Right lobe of liver (tissue), 6 donors: Measurements from ENCODE around the gene FNDC4. TPM values are rescaled to one million over a fixed set of nuclear protein-coding genes. Genes with fewer than 3 reads are reported as not detected.

ENCODE experiments used
- ATAC-seq, 4 donors: fragments of 200-7000 bp; cut with Tn5 transposase; one replicate each; pipeline ENCODE4 v1.9.1; 2020; ENCODE audit warnings: mild to moderate bottlenecking in 4 of 4, moderate library complexity in 4 of 4
- DNase-seq, 3 donors: peaks; one replicate each; pipeline ENCODE4 v3.0.0-alpha.2; 2020
- H3K27ac ChIP-seq, 3 donors: fragments of 200-600 bp; one replicate each; pipeline ENCODE4 v1.8.0; 2022
- H3K27me3 ChIP-seq, 2 donors: fragments of 200-600 bp; one replicate each; pipeline ENCODE4 v1.8.0; 2022
- H3K36me3 ChIP-seq, 4 donors: fragments of 200-600 bp; sonication (generic) in 1 of 4; one replicate each; pipeline versions ENCODE4 v1.5.1 to v1.8.0; 2017 to 2022; ENCODE audit warnings: control low read depth in 1 of 4
- H3K4me1 ChIP-seq, 4 donors: fragments of 200-600 bp; sonication (generic) in 1 of 4; one replicate each; pipeline versions ENCODE4 v1.5.1 to v1.8.0; 2017 to 2022; ENCODE audit warnings: control low read depth in 1 of 4
- H3K4me3 ChIP-seq, 3 donors: fragments of 200-600 bp; one replicate each; pipeline ENCODE4 v1.8.0; 2022
- H3K9me3 ChIP-seq, 4 donors: fragments of 200-600 bp; sonication (generic) in 1 of 4; one replicate each; pipeline versions ENCODE4 v1.5.1 to v1.8.0; 2017 to 2022; ENCODE audit warnings: control low read depth in 1 of 4
- POLR2A ChIP-seq: fragments of 450-650 bp; IDR thresholded peaks from one replicate; pipeline ENCODE4 v1.6.1; 2017; ENCODE audit warnings: antibody characterized with exemption, mild to moderate bottlenecking
- WGBS: methylation state at CpG from one replicate; pipeline ENCODE4 v1.1.6; 2018; ENCODE audit warnings: low coverage, low lambda C conversion rate; ENCODE audit not compliant: insufficient coverage; ENCODE audit errors: missing lambda C conversion rate; 5-methylcytosine and 5-hydroxymethylcytosine counted together
- intact Hi-C, 2 donors: fragments of 100-400 bp; cut with DNase I; formaldehyde crosslinking; loops; one replicate each; pipeline versions ENCODE4 v1.11.2 to v1.14.1; 2022
- total RNA-seq, 6 experiments: library from RNA; depleted of rRNA in 2 of 6; stranded (reverse); fragments of >200 nt in 2 of 6; fragmentation: NEBNext Ultra II Directional in 3 of 6; extraction: Animal tissue kit (Norgen Biotek cat#: 25700) in 3 of 6; gene quantifications; one replicate each; pipeline versions ENCODE4 v1.1.0 to v1.2.4, GENCODE V29; 2016 to 2023
- TF ChIP-seq, protein P1 (sequence below), 4 donors: fragments of 200-600 bp in 3 of 4; fragments of 450-650 bp in 1 of 4; IDR thresholded peaks; one replicate each; pipeline versions ENCODE4 v1.5.1 to v1.8.0; 2016 to 2022; ENCODE audit warnings: antibody characterized with exemption in 4 of 4, mild to moderate bottlenecking in 2 of 4
- donor health status: DM: no; HTN: yes; CAD: no.
- donor health status: DM: no; HTN: no; CAD: no.
- donor health status: DM: no; HTN: no; CAD: no.
- donor health status: DM: no; HTN: yes; CAD: no.
- donor health status: DM: no; HTN: yes; CAD: no.

FNDC4 gene
- total RNA-seq, 6 experiments from 2014 or later = 29.9 to 123 (median 65.1) TPM

DNA sequence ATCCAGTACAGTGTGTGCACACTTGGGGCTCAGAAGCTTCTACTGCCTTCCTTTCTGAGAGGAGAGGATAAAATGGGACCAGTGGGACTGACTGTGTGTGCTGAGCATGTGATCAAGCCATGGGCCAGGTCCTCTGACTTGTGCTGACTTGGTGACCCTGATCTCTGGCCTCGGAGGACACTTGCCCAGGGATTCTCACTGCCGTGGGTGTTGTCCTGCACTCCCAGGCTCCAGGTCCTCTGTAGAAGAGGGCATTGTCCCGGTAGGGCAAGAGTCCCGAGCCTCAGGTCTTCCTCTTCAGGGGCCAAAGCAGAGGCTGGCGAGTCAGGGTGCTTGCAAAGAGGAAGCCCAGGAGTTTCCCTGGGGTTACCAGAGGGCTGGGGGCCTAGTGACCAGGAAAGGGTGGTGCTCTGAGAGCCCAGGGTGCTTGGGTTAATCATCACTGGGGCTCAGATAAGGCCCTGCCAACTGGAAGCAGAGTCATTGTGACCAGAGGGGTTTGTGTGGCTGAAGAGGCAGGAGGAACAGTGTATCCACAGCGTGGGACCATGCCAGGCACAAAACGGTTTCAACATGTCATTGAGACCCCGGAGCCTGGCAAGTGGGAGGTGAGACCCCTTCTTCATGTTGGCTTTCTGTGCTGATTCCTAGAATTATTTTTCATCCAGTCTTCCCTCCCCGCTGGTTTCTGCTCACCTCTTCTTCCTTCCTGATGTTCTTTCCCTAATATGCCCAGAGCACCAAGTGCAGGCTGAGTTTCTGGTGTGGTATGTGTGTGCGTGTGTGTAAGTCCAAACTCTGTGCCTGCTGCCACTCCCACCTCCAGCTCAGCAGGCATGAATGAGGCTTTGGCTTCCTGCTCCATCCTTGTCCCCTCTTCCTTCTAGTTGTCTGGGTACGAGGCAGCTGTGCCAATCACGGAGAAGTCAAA is 1.6 kb upstream of the FNDC4 start, which contains the start of gene GCKR:
Gene GCKR, plus strand, starts transcription at position 483 of the 931 bp plus-strand sequence. Its CDS starts 66 bp downstream, at position 549.
- Histone ChIP-seq H3K4me1 (peaks cover 0 to 53% (median 13%) of the 10 kb centered on the region in 4 donors), H3K27ac (peak within 1 kb of the TSS; percentile 81 to 95 (median 92)), H3K27me3 (no peaks in the 10 kb centered on the region), H3K36me3 (peaks cover 0 to 6% (median 0%) of the 10 kb centered on the region in 4 donors), H3K9me3 (no peaks in the 10 kb centered on the region), H3K4me3 (peak within 1 kb of the TSS; percentile 48 to 73 (median 63))
- ATAC-seq = peak; percentile 65 to 74 (median 70)
- intact Hi-C loops = no loop called here
- peak; percentile 75 to 92 (median 90) for DNase-seq
- WGBS = 31% methylated on average over 7 of the region's 12 CpGs
- peak; percentile 79 for TF ChIP-seq POLR2A
- TF ChIP-seq, protein P1, sequence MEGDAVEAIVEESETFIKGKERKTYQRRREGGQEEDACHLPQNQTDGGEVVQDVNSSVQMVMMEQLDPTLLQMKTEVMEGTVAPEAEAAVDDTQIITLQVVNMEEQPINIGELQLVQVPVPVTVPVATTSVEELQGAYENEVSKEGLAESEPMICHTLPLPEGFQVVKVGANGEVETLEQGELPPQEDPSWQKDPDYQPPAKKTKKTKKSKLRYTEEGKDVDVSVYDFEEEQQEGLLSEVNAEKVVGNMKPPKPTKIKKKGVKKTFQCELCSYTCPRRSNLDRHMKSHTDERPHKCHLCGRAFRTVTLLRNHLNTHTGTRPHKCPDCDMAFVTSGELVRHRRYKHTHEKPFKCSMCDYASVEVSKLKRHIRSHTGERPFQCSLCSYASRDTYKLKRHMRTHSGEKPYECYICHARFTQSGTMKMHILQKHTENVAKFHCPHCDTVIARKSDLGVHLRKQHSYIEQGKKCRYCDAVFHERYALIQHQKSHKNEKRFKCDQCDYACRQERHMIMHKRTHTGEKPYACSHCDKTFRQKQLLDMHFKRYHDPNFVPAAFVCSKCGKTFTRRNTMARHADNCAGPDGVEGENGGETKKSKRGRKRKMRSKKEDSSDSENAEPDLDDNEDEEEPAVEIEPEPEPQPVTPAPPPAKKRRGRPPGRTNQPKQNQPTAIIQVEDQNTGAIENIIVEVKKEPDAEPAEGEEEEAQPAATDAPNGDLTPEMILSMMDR (IDR thresholded peaks at IDR 0.05) = no peak

DNA sequence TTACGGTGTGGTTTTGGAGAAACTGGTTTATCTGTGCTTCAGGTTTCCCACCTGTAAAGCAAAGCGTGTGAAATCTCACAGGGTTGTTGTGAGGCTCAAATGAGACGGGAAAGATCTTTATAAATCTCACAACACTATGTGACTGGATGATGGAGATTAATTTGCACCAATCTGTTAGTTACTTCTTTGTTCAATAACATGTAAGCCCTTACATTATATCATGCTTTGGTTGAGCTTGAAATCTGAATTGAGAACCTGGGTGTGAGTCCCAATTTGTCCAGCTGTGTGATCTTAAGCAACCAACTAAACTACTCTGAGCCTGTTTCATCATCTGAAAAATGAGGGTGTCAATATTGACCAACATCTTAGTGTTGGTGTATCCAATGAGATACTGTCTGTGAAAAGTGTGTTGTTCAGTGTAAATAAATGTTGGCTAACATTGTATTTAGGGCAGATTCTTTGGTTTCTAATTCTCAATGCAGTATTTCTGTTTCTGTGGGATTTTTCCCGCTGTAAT is 898 bp upstream of the FNDC4 start:
- peak overlapping the region; percentile 81 to 95 (median 92) for H3K27ac ChIP-seq
- intact Hi-C loops = no loop called here
- peak; percentile 11 to 50 (median 18) for ATAC-seq
- whole genome bisulfite sequencing = 28% methylated on average over 4 of the region's 4 CpGs
- TF ChIP-seq, protein P1 (IDR thresholded peaks at IDR 0.05) = no peak
- no peak for DNase-seq
- H3K9me3 ChIP-seq = no peaks in the 10 kb centered on the region
- H3K27me3 ChIP-seq = no peaks in the 10 kb centered on the region
- peak overlapping the region in 2 of 3 donors; percentile 63 to 73 for H3K4me3 ChIP-seq
- H3K4me1 ChIP-seq = peaks cover 0 to 47% (median 10%) of the 10 kb centered on the region in 4 donors
- peaks cover 0 to 7% (median 0%) of the 10 kb centered on the region in 4 donors for H3K36me3 ChIP-seq

DNA sequence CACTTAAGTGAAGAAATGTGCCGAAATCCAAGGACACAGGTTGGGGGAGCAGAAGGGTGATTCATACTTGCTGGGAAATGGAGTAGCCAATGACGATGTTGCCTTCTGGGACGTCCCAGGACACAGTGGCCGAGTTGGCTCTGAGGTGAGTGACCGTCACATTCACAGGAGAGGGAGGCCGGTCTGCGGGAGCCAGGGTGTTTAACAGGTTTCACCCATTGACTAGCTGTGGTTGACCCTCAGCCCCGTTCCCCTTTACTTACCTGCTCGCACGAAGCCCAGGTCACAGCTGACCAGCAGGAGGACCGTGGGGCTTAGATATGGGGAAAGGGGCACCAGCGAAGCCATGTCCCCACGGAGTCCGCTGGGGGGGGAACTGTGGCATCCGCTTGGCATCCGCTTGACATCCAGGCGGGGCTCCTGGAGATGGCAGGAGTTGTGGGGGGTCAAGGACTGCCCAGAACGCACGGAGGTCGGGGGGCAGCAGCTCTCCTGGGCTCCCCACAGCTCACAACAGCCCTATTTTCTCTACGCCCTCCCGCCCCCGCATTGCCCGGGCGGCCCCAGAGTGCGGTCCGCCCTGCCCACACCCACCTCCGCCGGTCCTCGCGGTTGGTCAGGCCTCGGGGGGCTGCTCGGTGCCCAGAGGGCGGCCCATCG is 586 bp downstream of the FNDC4 start:
- Histone ChIP-seq H3K27me3 (no peaks in the 10 kb centered on the region), H3K36me3 (peaks cover 0 to 7% (median 0%) of the 10 kb centered on the region in 4 donors), H3K9me3 (no peaks in the 10 kb centered on the region), H3K27ac (peak overlapping the region; percentile 81 to 95 (median 92)), H3K4me1 (peaks cover 0 to 42% (median 10%) of the 10 kb centered on the region in 4 donors), H3K4me3 (peak overlapping the region; percentile 58 to 73 (median 63))
- ATAC-seq (peak; percentile 50 to 67 (median 58)), DNase-seq (peak; percentile 87 to 92 (median 89))
- intact Hi-C loops = no loop called here
- 12% methylated on average over 17 of the region's 35 CpGs for WGBS
- TF ChIP-seq, protein P1 (IDR thresholded peaks at IDR 0.05) = no peak
- peak; percentile 94 for TF ChIP-seq POLR2A

DNA sequence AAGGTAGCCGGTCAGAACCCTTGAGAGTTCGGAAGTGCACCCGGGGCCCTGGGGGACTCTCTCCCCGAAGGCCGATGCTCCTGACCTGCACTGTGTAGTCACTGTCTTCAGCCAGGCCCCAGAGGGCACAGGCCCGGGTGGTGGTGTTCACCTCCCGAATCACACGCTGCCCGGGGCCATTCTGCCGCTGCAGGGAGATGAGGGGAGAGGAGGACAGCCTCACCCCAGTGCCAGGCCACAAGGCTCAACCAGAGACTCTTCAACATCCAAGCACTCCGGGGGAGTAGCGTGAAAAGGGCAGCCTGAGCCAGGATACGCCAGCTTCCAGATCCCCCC is 1.1 kb downstream of the FNDC4 start:
- 40% methylated on average over 2 of the region's 13 CpGs for WGBS
- intact Hi-C loops = no loop called here
- TF ChIP-seq, protein P1 (IDR thresholded peaks at IDR 0.05) = no peak
- no peak for TF ChIP-seq POLR2A
- peaks cover 0 to 7% (median 0%) of the 10 kb centered on the region in 4 donors for H3K36me3 ChIP-seq
- peaks cover 0 to 41% (median 11%) of the 10 kb centered on the region in 4 donors for H3K4me1 ChIP-seq
- no peaks in the 10 kb centered on the region for H3K27me3 ChIP-seq
- ATAC-seq (peak in 1 of 4 donors; percentile 0), DNase-seq (no peak)
- H3K4me3 ChIP-seq = peak overlapping the region; percentile 58 to 73 (median 63)
- H3K9me3 ChIP-seq = no peaks in the 10 kb centered on the region
- peak overlapping the region; percentile 81 to 95 (median 92) for H3K27ac ChIP-seq
